GM13977 (cell line): Measurements from ENCODE around the gene TUBB4B.

Experiments used
- DNase-seq: peaks from one replicate; pipeline ENCODE4 v3.0.0; 2012; ENCODE audit warnings: low spot score
- CTCF ChIP-seq: IDR thresholded peaks from 2 replicates; pipeline ENCODE4 v1.5.1; 2012; ENCODE audit warnings: mild to moderate bottlenecking, control low read depth; ENCODE audit not compliant: insufficient read depth; ENCODE audit errors: extremely low read depth, missing control alignments
- in situ Hi-C: fragments of 300-500 bp; cut with MboI; formaldehyde crosslinking; loops from one replicate; pipeline ENCODE4 v1.12.0; 2022; ENCODE audit warnings: low sequenced_read_pairs, low pct_unique_long_range_greater_than_20kb, mixed read lengths, inconsistent platforms; ENCODE audit not compliant: unreplicated experiment

TUBB4B gene

GRCh38 chr9:137263506-137263905, 22.4 kb downstream of the TUBB4B start:
- no peak for TF ChIP-seq CTCF
- no peak for DNase-seq
- in situ Hi-C loops: no loop called here

- in situ Hi-C loops: no loop called here
These were observed 23.0 kb downstream of the TUBB4B start for GRCh38 chr9:137264067-137264466.

GRCh38 chr9:137265496-137266161, 24.5 kb downstream of the TUBB4B start:
- in situ Hi-C loops: no loop called here
- no peak for TF ChIP-seq CTCF
- DNase-seq: no peak

More at GRCh38 chr9:137264067-137264466, 23.0 kb downstream of the TUBB4B start:
- no peak for DNase-seq
- no peak for TF ChIP-seq CTCF

GRCh38 chr9:137266162-137266527, 25.1 kb downstream of the TUBB4B start:
- TF ChIP-seq CTCF: no peak
- DNase-seq: no peak
- in situ Hi-C loops: no loop called here

- DNase-seq: no peak
These were observed 25.7 kb downstream of the TUBB4B start for GRCh38 chr9:137266585-137267453.

GRCh38 chr9:137267933-137268355, 26.9 kb downstream of the TUBB4B start:
- in situ Hi-C loops: no loop called here
- DNase-seq: no peak
- no peak for TF ChIP-seq CTCF

More at GRCh38 chr9:137266585-137267453, 25.7 kb downstream of the TUBB4B start:
- in situ Hi-C loops: no loop called here
- no peak for TF ChIP-seq CTCF
